ENCODE measurements around the gene SPAG16.

SPAG16 gene

DNA sequence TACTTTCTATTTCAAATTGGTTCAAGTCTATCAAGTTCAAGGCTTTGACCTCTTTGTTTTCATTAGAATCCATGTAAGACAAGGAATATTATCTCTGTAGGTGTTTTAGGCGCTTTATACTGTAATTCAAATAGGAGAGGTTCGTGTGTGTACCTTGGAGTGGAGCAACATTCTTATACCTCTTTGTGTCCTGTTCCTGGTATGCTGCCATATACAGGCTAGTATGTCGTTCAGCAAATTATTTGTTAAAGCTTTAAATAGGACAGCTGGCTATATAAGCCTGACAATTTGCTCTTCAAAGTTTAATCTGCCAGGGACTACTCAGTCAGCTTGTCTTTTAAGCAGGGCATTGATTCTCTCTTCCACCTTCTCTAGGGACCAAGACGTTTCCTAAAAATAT, 31.1 kb upstream of the SPAG16 start:
- H3K9me3 ChIP-seq (ENCODE audit: control insufficient read depth, insufficient read depth, low read depth, low read length), result no peaks in the 10 kb centered on the region
- H3K27ac ChIP-seq (ENCODE audit: extremely low read depth, low read depth, low read length), result no peak overlapping the region
- TF ChIP-seq, protein P1, sequence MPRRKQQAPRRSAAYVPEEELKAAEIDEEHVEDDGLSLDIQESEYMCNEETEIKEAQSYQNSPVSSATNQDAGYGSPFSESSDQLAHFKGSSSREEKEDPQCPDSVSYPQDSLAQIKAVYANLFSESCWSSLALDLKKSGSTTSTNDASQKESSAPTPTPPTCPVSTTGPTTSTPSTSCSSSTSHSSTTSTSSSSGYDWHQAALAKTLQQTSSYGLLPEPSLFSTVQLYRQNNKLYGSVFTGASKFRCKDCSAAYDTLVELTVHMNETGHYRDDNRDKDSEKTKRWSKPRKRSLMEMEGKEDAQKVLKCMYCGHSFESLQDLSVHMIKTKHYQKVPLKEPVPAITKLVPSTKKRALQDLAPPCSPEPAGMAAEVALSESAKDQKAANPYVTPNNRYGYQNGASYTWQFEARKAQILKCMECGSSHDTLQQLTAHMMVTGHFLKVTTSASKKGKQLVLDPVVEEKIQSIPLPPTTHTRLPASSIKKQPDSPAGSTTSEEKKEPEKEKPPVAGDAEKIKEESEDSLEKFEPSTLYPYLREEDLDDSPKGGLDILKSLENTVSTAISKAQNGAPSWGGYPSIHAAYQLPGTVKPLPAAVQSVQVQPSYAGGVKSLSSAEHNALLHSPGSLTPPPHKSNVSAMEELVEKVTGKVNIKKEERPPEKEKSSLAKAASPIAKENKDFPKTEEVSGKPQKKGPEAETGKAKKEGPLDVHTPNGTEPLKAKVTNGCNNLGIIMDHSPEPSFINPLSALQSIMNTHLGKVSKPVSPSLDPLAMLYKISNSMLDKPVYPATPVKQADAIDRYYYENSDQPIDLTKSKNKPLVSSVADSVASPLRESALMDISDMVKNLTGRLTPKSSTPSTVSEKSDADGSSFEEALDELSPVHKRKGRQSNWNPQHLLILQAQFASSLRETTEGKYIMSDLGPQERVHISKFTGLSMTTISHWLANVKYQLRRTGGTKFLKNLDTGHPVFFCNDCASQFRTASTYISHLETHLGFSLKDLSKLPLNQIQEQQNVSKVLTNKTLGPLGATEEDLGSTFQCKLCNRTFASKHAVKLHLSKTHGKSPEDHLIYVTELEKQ (tag by site-specific recombination; IDR thresholded peaks at IDR 0.05; ENCODE audit: borderline replicate concordance), result no peak
- TF ChIP-seq ZNF335 (tag by site-specific recombination; conservative IDR thresholded peaks at IDR 0.05), result no peak
- TF ChIP-seq SP2 (tag by site-specific recombination; IDR thresholded peaks at IDR 0.05), result no peak
- TF ChIP-seq KLF1 (tag by site-specific recombination; IDR thresholded peaks at IDR 0.05), result no peak
- no peak for TF ChIP-seq SP3 (tag by site-specific recombination; IDR thresholded peaks at IDR 0.05)
- no peak for TF ChIP-seq ZNF677 (tag by site-specific recombination; IDR thresholded peaks at IDR 0.05)
- TF ChIP-seq, protein P2, sequence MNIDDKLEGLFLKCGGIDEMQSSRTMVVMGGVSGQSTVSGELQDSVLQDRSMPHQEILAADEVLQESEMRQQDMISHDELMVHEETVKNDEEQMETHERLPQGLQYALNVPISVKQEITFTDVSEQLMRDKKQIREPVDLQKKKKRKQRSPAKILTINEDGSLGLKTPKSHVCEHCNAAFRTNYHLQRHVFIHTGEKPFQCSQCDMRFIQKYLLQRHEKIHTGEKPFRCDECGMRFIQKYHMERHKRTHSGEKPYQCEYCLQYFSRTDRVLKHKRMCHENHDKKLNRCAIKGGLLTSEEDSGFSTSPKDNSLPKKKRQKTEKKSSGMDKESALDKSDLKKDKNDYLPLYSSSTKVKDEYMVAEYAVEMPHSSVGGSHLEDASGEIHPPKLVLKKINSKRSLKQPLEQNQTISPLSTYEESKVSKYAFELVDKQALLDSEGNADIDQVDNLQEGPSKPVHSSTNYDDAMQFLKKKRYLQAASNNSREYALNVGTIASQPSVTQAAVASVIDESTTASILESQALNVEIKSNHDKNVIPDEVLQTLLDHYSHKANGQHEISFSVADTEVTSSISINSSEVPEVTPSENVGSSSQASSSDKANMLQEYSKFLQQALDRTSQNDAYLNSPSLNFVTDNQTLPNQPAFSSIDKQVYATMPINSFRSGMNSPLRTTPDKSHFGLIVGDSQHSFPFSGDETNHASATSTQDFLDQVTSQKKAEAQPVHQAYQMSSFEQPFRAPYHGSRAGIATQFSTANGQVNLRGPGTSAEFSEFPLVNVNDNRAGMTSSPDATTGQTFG (tag by site-specific recombination; IDR thresholded peaks at IDR 0.05; ENCODE audit: borderline replicate concordance), result no peak
- TF ChIP-seq ZNF169 (tag by site-specific recombination; IDR thresholded peaks at IDR 0.05), result no peak
- TF ChIP-seq MZF1 (tag by site-specific recombination; IDR thresholded peaks at IDR 0.05; ENCODE audit: borderline replicate concordance), result no peak
- no peak for TF ChIP-seq MYNN (tag by site-specific recombination; IDR thresholded peaks at IDR 0.05; ENCODE audit: borderline replicate concordance)
- TF ChIP-seq ZNF785 (tag by site-specific recombination; IDR thresholded peaks at IDR 0.05), result no peak
- TF ChIP-seq ZFP37 (tag by site-specific recombination; IDR thresholded peaks at IDR 0.05), result no peak
- no peak for TF ChIP-seq ZNF140 (tag by site-specific recombination; IDR thresholded peaks at IDR 0.05)
- no peak overlapping the region for H3K4me3 ChIP-seq (ENCODE audit: low read depth, low read length)
- H3K36me3 ChIP-seq (ENCODE audit: control insufficient read depth in 2 of 2, insufficient read depth in 1 of 2, low read length in 2 of 2), result no peaks in the 10 kb centered on the region
- H3K4me1 ChIP-seq (ENCODE audit: control insufficient read depth, insufficient read depth, low read length), result no peaks in the 10 kb centered on the region; the same call in 1 of the 2 replicates
- ChIA-PET CTCF (interaction anchor here (0.7 kb wide), 1 partner anchor 1170 kb away, joined by 3 read pairs; no protein-coding TSS in a partner anchor), POLR2A (no interaction called here)

DNA sequence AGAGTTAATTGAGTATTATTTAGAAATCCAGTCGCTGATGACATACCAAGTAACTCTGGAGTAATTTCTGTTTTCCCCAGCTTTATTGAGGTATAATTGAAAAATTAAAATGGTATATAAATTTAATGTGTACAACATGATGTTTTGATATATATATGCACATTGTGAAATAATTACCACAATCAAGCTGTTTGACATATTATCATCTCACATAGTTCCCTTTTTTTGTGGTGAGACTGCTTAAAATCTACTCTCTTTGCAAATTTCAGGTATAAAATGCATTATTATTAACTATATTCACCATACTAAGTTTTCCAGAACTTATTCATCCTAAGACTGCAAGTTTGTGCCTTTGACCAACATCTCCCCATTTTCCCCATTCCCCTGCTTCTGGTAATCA, 25.0 kb upstream of the SPAG16 start:
- POLR2A ChIA-PET, result no interaction called here

More for the DNA sequence above, 25.0 kb upstream of the SPAG16 start:
- no peak overlapping the region for H3K27ac ChIP-seq (ENCODE audit: extremely low read depth, low read depth, low read length)
- H3K4me3 ChIP-seq (ENCODE audit: low read depth, low read length), result no peak overlapping the region
- H3K36me3 ChIP-seq (ENCODE audit: control insufficient read depth in 2 of 2, insufficient read depth in 1 of 2, low read length in 2 of 2), result no peaks in the 10 kb centered on the region
- TF ChIP-seq KLF16 (tag by site-specific recombination; IDR thresholded peaks at IDR 0.05) (no peak), ZFP37 (tag by site-specific recombination; IDR thresholded peaks at IDR 0.05) (no peak), ZFP41 (tag by site-specific recombination; IDR thresholded peaks at IDR 0.05; ENCODE audit: borderline replicate concordance) (no peak), ZNF350 (tag by site-specific recombination; IDR thresholded peaks at IDR 0.05) (no peak), ZNF785 (tag by site-specific recombination; IDR thresholded peaks at IDR 0.05) (no peak), ZNF791 (tag by site-specific recombination; IDR thresholded peaks at IDR 0.05) (no peak)
- TF ChIP-seq, protein P3, sequence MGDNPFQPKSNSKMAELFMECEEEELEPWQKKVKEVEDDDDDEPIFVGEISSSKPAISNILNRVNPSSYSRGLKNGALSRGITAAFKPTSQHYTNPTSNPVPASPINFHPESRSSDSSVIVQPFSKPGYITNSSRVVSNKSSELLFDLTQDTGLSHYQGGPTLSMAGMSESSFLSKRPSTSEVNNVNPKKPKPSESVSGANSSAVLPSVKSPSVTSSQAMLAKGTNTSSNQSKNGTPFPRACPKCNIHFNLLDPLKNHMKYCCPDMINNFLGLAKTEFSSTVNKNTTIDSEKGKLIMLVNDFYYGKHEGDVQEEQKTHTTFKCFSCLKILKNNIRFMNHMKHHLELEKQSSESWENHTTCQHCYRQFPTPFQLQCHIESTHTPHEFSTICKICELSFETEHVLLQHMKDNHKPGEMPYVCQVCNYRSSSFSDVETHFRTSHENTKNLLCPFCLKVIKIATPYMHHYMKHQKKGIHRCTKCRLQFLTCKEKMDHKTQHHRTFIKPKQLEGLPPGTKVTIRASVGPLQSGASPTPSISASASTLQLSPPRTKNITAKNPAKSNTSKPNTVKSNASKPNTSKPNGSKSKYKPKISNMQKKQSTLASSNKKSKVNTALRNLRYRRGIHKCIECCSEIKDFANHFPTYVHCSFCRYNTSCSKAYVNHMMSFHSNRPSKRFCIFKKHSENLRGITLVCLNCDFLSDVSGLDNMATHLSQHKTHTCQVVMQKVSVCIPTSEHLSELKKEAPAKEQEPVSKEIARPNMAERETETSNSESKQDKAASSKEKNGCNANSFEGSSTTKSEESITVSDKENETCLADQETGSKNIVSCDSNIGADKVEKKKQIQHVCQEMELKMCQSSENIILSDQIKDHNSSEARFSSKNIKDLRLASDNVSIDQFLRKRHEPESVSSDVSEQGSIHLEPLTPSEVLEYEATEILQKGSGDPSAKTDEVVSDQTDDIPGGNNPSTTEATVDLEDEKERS (tag by site-specific recombination; IDR thresholded peaks at IDR 0.05), result no peak
- TF ChIP-seq, protein P4, sequence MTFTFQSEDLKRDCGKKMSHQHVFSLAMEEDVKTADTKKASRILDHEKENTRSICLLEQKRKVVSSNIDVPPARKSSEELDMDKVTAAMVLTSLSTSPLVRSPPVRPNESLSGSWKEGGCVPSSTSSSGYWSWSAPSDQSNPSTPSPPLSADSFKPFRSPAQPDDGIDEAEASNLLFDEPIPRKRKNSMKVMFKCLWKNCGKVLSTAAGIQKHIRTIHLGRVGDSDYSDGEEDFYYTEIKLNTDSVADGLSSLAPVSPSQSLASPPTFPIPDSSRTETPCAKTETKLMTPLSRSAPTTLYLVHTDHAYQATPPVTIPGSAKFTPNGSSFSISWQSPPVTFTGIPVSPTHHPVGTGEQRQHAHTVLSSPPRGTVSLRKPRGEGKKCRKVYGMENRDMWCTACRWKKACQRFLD (tag by site-specific recombination; IDR thresholded peaks at IDR 0.05), result no peak
- no peaks in the 10 kb centered on the region for H3K4me1 ChIP-seq (ENCODE audit: control insufficient read depth, insufficient read depth, low read length)
- H3K9me3 ChIP-seq (ENCODE audit: control insufficient read depth, insufficient read depth, low read depth, low read length), result no peaks in the 10 kb centered on the region
- CTCF ChIA-PET, result no interaction called here
